NT2/D1 (cell line): ENCODE measurements around the gene SRMS.

ENCODE experiments used
- SUZ12 ChIP-seq: IDR thresholded peaks from 2 replicates; pipeline ENCODE4 v1.6.1; 2011; ENCODE audit not compliant: insufficient read length, insufficient read depth; ENCODE audit errors: extremely low read depth
- YY1 ChIP-seq: IDR thresholded peaks from 2 replicates; pipeline ENCODE4 v1.6.1; 2011; ENCODE audit not compliant: insufficient read length, insufficient read depth

- TF ChIP-seq YY1 (no peak), SUZ12 (no peak)
Measured at GRCh38 chr20:63579017-63579694, 31.6 kb upstream of the SRMS start.
